Endothelial cell of umbilical vein (primary cell): Measurements from ENCODE around the gene TTLL9.

ENCODE experiments used
- CTCF ChIP-seq, 2 donors: IDR thresholded peaks; 1 replicate in 1 of 2; 2 replicates in 1 of 2; pipeline ENCODE4 v1.5.1; 2011; ENCODE audit warnings: low read length in 2 of 2, mild to moderate bottlenecking in 2 of 2, moderate library complexity in 2 of 2, control low read depth in 1 of 2, inconsistent platforms in 1 of 2, low read depth in 1 of 2; ENCODE audit not compliant: insufficient read depth in 1 of 2; ENCODE audit errors: extremely low read depth in 1 of 2
- EZH2 ChIP-seq: IDR thresholded peaks from 2 replicates; pipeline ENCODE4 v1.6.1; 2012; ENCODE audit warnings: borderline replicate concordance, low read depth, mild to moderate bottlenecking, moderate library complexity, low read length, inconsistent platforms; ENCODE audit not compliant: severe bottlenecking
- FOS ChIP-seq: IDR thresholded peaks from 2 replicates; pipeline ENCODE4 v1.6.1; 2011; ENCODE audit warnings: mild to moderate bottlenecking, low read length, moderate library complexity, borderline replicate concordance; ENCODE audit not compliant: insufficient read depth
- POLR2A ChIP-seq: IDR thresholded peaks from 2 replicates; pipeline ENCODE4 v1.6.1; 2012; ENCODE audit warnings: low read depth, mild to moderate bottlenecking, control low read depth, low read length

- TF ChIP-seq CTCF (IDR thresholded peaks at IDR 0.05; ENCODE audit: extremely low read depth in 1 of 2, insufficient read depth in 1 of 2, low read depth in 1 of 2, low read length in 2 of 2) (no peak), FOS (no peak), POLR2A (no peak), EZH2 (no peak)
These were observed 27.1 kb downstream of the TTLL9 start for GRCh38 chr20:31897541-31897940.
